Activated CD4-positive, CD25-positive, alpha-beta regulatory T cell (primary cell): Measurements from ENCODE around the gene CD84.
A peak's percentile ranks its signal among the peaks of the same experiment; 100 is the strongest.
"Not testable (repeated sequence)": the region's sequence is repeated elsewhere in the genome, so short reads cannot be mapped to it uniquely, and the experiment has no call there.

Source experiments
- DNase-seq, 4 experiments: peaks; one replicate each; lab custom pipeline; 2025; lab: John Stamatoyannopoulos, UW

The CD84 gene

DNA sequence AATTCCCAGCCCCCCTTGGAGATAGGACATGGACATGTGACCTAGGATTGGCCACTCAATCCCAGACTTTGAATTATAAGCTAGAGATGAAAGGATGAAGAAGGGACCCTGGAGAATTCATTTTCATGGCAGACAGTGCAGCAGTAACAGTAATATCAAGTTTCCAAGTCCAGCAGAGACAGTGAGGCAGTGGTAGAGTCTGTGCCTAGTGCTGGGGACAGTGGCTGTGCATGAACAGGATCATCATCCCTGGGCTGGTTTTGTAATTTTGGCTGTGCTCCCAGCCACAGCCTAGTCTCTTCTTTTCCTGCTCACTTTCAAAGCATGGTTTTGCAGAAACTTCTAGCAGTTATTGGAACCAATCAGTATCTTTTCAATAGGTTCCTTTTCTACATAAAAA is 29.6 kb upstream of the CD84 start:
- no peak for DNase-seq

DNA sequence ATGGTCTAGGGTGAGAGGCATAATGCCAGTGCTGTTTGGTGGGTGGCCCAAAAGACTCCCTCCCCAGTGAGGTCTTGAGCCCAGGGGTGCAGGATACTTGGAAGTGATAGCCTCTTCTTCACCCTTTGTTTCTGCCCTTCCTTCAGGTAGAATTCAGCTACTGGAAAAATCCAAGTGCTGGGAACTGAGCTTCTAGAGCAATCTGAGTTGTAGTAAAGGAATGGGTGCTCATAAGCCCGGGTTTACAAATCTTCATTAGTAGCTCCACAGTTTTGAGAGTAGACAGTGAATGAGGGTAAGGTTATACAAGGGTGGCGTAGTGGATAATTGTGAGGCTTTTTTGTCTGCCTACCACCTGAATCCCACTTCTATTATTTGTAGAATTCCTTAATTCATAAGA is 29.2 kb upstream of the CD84 start:
- no peak for DNase-seq

DNA sequence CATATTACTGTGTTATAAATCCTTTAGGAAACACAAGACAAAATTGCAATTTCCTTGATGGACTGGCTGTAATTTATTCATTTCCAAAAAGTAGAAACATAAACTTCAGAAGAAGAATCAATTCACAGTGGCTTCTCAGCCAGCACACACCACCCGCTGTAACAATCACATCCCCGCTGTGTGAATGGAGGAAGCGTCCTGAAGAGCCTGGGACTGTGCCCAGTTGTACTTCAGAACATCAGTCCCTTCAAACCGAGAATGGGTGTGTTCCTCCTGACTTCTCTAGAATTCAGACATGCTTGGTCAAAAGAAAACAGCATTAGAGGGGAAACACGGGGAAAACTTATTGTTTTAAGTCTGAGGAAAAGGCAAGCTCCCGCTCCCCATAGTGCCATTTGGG is 28.8 kb upstream of the CD84 start:
- DNase-seq: no peak

DNA sequence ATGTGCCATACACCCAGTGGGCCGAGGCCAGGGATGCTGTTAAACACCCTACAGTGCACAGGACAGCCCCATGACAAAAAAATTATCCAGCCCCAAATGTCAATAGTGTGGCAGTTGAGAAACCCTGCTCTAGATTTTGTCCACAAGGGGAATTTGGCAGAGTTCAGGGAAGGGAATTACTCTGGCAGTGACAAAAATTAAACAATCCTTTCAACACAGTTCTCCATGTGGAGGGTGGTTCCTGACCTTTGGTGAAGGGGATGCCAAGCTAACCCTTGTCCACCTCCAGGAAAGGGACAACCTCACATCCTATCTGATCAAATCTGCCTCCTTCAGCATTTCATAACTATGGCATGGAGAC is 28.4 kb upstream of the CD84 start:
- DNase-seq: no peak

DNA sequence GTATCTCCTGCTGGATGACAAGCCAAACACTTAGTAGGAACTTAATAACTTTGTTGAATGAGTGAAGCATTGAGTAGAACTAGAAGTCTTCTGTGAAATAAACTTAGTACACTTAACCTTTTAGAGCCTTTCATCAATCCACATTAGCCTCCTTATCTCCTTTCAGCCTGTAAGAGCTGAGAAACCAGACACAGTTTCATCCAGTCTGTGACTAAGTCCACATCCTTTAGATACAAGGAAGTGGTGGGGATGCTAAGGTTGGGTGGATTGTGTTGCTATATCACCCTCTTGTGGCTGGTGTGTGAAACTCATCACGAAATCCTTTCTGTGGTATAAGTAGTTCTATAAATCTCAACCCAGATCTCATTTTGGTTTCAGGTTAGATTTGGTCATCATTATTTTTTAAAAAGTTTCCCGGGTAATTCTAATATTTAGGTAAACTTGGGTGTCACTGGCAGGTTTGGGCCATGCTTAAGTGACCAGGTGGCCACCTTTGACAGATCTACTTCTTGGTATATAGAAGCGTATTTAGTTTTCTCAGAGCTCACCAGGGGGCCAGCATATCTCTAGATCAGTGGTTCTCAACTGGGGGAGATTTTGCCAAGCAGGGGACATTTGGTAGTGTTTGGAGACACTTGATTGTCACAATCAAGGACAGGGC is 27.8 kb upstream of the CD84 start:
- DNase-seq: peak in 2 of 4 experiments; percentile 5 to 8

DNA sequence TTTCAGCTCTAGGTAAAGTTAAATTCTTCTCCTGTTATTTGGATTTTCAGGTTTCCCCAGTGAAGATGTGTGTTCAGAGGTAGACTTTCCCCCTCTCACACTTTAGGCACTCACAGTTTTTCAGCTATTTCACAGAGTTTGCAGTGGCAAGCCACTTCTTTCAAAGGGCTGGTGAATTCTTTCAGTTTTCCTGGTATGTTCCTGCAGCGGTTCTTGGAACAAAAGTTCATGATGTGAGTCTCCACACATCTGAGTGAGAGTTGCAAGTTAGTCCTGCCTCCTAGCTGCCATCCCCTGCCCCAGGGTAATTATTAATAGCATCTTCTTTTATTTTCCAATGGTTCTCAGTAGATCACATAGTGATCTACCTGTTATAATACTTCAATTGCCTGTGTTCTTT is 27.3 kb upstream of the CD84 start:
- no peak for DNase-seq

DNA sequence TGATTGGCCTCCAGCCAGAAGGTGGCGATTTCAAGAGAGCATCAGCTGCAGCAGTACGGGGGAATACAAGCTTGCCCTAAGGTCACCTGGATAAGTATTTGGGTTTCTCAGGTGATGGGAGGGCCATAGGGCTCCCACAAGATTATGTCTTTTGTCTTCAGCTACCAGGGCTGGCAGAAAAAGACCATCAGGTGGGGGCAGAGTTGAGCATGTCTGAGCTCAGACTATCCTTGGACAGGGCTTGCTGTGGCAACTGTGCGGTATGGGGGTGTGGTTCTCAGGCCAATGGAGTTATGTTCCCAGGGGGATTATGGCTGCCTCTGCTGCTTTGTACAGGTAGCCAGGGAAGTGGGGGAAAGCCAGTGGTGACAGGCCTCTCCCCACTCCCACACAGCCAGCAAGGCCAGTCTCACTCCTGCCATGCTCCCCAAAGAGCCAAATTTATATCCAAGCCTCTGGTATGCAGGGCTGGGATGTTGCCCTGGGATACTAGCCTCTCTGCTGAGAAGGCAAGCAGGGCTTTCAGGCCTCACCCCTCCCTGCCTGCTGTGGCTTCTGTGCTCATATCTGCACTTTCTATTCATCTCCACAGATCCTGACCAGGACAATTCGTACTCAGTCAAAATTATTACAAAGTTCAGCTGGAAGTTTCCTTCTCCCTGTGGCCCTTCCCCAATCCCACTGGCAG is 26.6 kb upstream of the CD84 start:
- DNase-seq: no peak

DNA sequence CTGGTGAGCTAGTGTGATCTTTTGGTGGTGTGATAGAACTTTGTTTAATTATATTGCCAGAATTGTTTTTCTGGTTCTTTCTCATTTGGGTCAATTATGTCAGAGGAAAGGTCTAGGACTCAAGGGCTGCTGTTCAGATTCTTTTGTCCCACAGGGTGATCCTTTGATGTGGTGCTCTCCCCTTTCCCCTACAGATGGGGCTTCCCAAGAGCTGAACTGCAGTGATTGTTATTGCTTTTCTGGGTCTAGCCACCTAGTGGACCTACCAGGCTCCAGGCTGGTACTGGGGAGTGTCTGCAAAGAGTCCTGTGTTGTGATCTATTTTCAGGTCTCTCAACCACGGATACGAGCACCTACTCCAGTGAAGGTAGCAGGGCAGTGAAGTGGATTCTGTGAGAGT is 25.9 kb upstream of the CD84 start:
- no peak for DNase-seq

DNA sequence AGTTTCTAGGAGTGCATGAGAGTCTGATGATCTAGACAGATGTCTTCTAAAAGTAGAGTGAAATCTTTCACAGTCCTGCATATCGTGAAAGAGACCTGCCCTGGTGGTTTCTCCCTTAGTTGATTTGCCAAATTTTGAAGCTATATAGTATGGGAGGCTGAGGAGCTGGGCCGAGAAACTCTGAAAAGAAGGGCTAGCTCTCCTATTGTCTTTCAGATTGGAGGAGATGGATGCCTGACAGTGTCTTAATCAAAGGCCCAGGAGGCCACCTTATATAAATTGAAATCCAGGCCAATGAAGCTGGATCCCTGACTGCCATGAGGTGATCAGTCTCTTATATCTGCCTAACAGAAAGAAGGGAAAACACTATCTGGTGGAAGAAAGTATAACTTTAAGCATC is 18.4 kb upstream of the CD84 start:
- no peak for DNase-seq

DNA sequence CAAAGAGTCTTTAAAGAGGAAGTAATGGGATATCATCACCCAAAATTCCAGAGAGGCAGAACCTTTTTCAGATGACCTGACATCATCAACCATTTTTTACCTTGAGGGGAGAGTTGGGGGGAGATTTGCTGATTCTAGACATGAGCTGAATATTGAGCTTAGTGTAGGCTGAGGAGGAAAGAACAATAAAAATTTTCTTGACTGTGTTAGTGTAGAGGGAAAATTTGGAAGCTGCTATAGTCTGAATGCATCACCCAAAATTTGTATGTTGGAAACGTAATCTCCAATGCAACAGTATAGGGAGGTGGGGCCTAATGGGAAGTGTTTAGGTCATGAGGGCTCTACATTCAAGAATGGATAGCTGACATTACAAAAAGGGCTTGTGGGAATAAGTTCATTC is 17.8 kb upstream of the CD84 start:
- no peak for DNase-seq

DNA sequence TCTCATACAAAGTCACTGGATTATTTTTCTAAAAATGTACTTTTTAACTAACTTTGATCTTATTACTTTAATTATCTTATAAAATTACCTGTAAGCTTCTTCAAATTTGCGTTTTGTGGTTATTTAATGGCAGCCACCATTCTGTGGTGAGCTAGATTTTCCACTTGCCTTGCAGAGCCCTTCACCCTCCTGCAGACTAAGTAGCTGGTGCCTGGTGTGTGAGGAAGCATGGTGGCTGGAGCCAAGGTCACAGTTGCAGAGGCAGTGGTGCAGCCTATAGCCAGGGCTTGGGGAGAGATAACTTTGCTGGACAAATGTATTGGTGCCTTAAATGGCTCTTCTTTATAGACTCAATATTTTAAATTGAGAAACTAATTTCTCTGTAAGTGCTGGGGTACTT is 11.2 kb upstream of the CD84 start:
- no peak for DNase-seq

DNA sequence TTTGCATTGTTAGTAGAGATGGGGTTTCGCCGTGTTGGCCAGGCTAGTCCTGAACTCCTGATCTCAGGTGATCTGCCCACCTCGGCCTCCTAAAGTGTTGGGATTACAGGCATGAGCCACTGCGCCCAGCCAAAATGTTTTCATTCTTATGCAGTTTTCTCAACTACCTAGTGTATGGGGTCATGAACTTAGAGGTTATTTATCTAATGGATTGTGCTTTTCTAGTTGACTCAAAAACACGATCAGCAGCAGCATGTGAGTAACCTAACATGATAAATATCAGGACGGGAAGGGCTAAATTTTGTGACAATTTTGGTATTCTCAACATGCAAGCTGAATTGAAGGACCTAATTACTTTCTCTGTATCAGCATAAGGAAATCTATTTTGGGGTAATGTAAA is 9.2 kb upstream of the CD84 start:
- no peak for DNase-seq

DNA sequence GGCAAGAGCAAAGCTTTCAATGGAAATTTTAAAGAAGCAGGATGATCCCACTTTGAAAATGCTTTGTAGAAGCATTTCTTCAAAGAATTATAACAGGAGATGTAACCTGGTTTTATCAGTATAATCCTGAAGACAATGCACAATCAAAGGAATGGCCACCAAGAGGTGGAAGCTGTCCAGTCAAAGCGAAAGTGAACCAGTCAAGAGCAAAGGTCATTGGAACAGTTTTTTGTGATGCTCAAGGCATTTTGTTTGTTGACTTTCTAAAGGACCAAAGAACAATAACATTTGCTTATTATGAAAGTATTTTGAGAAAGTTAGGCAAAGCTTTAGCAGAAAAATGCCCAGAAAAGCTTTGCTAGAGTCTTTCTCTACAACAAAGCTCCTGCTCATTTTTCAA is 5.5 kb upstream of the CD84 start:
- no peak for DNase-seq

DNA sequence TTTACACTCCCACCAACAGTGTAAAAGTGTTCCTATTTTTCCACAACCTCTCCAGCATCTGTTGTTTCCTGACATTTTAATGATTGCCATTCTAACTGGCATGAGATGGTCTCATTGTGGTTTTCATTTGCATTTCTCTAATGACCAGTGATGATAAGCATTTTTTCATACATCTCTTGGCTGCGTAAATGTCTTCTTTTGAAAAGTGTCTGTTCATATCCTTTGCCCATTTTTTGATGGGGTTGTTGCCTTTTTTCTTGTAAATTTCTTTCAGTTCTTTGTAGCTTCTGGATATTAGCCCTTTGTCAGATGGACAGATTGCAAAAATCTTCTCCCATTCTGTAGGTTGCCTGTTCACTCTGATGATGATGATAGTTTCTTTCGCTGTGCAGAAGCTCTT is 3.7 kb upstream of the CD84 start:
- not testable (repeated sequence) for DNase-seq

DNA sequence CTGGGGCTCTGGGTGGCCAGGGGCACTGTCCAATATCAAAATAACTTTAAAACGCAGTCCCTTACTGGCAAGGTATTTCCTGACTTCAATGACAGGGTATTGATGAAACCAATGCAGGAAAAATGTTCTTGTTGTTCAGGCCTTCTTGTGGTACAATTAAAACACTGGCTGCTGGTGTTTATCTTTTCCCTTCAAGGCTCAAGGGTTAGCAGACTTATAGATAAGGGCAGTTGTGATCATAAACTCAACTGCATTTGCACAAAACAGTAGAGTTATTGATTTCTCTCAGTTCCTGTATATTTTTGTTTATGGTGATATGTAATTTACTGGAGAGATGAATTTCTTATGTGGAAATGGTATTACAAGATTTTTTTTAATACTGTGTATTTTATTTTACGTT is 2.7 kb upstream of the CD84 start:
- DNase-seq: no peak

DNA sequence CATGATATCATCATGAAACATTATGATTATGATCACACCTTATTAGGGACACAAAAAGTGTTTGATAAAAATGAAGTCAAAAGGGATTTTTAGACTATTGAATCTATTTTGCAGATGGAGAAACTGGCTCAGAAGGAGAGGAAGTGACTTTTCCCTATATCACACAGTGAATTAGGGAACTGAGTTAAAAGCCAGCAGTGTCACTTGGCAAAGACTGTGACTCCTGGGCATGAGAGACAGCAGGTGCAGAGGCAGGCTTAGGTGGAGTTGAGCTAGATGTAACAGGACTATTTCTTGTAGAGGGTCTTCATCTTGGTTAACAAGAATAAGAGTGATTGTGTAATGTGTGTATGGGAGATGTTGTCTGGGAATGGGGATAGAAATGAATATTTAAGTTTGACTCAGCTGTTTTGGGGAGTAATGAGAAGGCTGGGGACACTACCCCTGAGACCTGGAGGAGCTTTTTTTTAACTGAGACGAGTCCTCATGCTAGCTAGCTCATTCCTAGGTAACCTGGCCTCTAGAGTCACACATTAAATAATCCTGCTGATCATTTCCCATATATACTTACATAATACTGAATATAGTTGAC is 1.0 kb upstream of the CD84 start:
- no peak for DNase-seq

DNA sequence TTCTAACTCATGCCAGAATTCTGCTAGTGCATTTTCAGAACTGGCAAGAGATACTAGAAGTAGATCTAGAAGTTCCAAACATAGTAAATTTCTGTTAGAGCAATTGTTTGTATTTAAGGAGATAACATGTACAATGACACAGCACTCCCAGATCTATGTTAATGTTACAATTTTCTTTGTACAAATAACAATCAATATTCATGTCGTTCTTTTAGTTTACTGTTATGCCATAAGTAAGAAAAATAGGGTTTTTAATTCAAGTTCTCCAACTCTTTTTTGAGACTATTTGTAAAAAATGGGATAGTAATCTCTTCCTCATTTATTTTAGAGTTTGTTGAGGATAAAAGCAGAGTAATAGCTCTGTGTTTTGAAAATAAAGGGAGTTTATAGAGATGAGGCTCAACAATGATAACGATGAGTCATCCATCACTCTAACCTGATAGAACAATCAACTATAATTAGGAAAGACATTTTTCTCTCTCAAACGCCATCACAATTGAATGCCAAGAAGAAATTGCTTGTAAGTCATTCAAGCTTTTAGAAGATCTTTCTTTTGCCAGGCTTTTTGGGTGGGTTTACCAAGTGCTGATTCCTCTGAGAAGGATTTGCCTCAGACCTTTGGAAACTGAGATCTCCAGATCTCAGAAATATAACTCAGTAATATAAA is 638 bp downstream of the CD84 start:
- no peak for DNase-seq

DNA sequence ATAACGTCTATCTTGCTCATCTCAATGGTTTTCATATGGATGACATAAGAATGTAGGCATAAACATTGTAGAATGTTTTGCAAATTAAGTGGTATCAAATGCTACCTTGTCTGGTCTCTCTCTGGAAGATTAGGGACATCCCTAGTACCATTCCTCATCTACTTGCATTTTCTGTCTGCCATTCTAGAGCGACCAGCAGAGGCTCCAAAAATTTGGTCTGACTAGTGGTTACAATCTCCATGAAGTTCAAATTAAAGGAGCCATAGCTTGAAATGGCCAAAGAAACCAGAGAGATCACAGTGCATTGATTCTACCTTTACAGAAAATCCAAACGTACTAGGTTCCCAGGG is 1.1 kb downstream of the CD84 start:
- DNase-seq: no peak

DNA sequence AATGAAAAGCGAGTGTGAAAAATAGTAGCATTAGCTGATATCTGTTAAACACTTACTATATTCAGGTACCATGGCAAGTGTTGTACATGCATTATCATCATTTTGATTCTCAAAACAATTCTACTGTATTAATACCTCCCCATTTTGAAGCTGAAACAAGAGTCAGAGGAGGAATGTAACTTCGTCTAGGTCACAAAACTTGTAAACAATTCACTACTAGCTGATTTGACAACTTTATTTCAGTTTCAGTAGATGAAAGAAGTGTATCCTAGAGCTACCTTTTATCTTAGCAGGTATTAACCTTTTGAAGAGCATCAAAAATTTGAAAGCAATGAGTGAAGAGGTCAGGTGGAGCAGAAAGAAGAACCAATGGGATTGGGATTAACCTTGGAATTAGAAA is 1.6 kb downstream of the CD84 start:
- DNase-seq: no peak

DNA sequence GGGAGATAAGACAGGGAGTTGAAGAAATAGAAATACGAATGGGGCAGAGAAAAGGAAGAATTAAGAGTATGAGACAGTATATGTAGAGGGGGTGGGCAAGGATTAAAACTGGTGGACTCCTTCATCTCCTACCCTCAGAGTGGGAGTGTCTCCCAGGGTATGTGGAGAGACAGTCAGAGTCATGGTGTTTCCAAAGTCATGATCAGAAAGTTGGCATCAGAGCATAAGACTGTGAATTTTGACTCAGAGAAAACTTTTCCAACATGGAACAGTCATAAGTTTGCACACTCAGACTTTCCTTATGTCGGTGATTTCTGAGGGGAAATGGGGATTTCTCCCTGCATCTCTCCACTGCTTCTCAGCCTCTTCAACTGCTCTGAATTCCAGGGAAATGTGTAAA is 2.4 kb downstream of the CD84 start:
- no peak for DNase-seq

DNA sequence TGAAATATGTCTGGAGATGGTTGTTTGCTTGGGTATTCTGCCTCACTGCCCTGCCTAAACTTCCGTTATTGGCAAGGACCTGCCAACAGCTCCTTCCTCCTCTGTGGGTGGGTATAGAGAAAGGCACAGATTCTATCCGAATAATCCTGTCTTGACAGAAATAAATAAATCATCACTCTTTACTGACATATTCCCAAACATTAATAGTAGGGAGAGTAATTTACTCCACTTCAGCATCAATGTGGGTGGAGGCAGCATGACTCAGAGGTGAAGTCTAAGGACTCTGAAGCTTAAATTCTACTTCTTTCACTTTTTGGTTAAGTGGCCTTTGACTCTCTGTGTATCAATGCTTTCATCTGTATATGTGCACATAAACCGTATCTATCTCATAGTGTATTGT is 2.9 kb downstream of the CD84 start:
- no peak for DNase-seq

DNA sequence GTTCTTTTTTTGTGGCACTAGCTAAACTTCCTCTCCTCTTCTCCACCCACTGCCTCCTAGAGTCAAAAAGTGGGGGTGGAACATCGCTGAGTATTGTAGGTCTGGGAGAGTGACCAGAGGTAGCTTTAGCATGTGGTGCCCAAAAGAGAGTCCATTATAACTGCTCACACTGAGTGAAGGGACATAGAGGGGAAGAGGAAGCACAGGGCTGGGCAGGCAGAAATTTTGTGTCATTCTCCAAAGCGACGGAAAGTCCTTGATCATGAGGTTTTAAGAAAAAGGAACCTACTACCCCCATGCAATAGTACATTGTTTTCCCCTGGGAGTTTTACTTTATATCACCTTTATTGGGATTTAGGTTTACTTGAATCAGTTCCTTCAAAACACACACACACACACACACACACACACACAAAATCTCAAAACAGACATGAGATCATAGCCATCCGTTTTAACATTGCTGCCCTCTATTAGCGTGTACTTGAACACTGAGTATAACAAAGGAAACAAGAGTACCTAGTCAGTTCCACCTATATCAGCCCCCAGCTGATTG is 4.1 kb downstream of the CD84 start:
- DNase-seq: no peak

DNA sequence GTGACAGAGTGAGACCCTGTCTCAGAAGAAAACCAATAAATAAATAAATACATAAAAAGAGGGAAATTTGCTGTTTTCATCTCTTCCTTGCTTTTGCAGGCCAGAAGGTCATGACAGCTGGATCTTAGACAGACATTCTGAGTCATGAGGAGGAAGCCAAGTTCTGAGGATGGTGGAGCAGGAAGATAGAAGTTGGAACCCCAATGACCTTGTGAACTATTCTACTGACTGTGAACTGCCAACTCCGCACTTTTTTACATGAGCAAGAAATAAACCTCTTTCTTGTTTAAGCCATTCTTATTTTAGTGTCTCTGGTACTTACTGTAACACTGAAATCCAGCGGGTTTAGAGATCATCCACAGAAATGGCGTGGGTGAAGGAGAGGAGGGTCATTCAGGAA is 8.5 kb downstream of the CD84 start:
- no peak for DNase-seq
